HFFc6 (cell line): ENCODE measurements around the gene PIWIL1. TPM values are rescaled to one million over a fixed set of nuclear protein-coding genes. Genes with fewer than 3 reads are reported as not detected.

Experiments
- DNase-seq: peaks from one replicate; pipeline ENCODE4 v3.0.0-alpha.2; 2018
- H3K27ac Mint-ChIP-seq: 2 replicates; pipeline ENCODE4 v1.8.0; 2020; ENCODE audit warnings: mild to moderate bottlenecking, mixed read lengths
- H3K27me3 Mint-ChIP-seq: 2 replicates; pipeline ENCODE4 v1.8.0; 2021; ENCODE audit warnings: mild to moderate bottlenecking, moderate library complexity, mixed read lengths; ENCODE audit not compliant: insufficient read depth
- H3K36me3 Mint-ChIP-seq: 2 replicates; pipeline ENCODE4 v1.8.0; 2021; ENCODE audit warnings: low read depth, mixed read lengths
- H3K4me1 Mint-ChIP-seq: 2 replicates; pipeline ENCODE4 v1.8.0; 2020; ENCODE audit warnings: low read depth, mixed read lengths
- H3K4me3 Mint-ChIP-seq: 2 replicates; pipeline ENCODE4 v1.8.0; 2020; ENCODE audit warnings: mild to moderate bottlenecking, moderate library complexity, mixed read lengths
- H3K9me3 Mint-ChIP-seq: 2 replicates; pipeline ENCODE4 v1.8.0; 2020; ENCODE audit warnings: mild to moderate bottlenecking, mixed read lengths
- total RNA-seq, 6 experiments: library from RNA; stranded (reverse); fragmentation: NEBNext Ultra II Directional; extraction: Animal tissue kit (Norgen Biotek cat#: 25700); gene quantifications; 2 replicates in 1 of 6; 3 replicates in 5 of 6; pipeline ENCODE4 v1.2.3, GENCODE V29; 2021
- TF ChIP-seq, protein P1 (sequence below): fragments of 200-600 bp; sonication (generic); IDR thresholded peaks from 2 replicates; pipeline ENCODE4 v1.5.0; 2021; ENCODE audit warnings: antibody characterized with exemption, mild to moderate bottlenecking

PIWIL1 gene
- total RNA-seq, 6 experiments from 2014 or later = not detected

DNA sequence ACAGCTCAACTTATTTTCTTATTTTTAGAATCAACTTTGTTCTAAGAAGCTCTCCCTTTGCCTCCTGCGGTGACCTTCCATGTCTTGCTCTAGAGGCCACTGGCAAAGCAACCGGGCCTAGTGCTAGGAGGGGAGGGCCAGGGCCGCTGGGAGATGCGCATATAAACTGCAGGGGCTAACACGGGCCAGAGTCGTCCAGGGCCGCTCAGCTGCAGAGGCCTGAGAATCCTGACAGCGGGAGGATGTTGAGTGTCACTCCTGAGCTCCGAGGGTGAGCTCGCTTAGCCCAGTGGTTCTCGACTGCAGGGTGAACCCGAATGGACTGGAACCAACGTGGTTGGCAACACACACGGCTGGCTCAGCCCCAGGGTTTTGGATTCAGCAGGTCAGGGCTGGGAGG is 6.5 kb upstream of the PIWIL1 start:
- DNase-seq = no peak
- H3K27me3 Mint-ChIP-seq = no peaks in the 10 kb centered on the region
- TF ChIP-seq, protein P1, sequence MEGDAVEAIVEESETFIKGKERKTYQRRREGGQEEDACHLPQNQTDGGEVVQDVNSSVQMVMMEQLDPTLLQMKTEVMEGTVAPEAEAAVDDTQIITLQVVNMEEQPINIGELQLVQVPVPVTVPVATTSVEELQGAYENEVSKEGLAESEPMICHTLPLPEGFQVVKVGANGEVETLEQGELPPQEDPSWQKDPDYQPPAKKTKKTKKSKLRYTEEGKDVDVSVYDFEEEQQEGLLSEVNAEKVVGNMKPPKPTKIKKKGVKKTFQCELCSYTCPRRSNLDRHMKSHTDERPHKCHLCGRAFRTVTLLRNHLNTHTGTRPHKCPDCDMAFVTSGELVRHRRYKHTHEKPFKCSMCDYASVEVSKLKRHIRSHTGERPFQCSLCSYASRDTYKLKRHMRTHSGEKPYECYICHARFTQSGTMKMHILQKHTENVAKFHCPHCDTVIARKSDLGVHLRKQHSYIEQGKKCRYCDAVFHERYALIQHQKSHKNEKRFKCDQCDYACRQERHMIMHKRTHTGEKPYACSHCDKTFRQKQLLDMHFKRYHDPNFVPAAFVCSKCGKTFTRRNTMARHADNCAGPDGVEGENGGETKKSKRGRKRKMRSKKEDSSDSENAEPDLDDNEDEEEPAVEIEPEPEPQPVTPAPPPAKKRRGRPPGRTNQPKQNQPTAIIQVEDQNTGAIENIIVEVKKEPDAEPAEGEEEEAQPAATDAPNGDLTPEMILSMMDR = no peak
- no peak overlapping the region for H3K27ac Mint-ChIP-seq
- no peaks in the 10 kb centered on the region for H3K36me3 Mint-ChIP-seq
- H3K4me3 Mint-ChIP-seq = no peak overlapping the region
- peaks cover 6% of the 10 kb centered on the region for H3K9me3 Mint-ChIP-seq
- no peaks in the 10 kb centered on the region for H3K4me1 Mint-ChIP-seq

DNA sequence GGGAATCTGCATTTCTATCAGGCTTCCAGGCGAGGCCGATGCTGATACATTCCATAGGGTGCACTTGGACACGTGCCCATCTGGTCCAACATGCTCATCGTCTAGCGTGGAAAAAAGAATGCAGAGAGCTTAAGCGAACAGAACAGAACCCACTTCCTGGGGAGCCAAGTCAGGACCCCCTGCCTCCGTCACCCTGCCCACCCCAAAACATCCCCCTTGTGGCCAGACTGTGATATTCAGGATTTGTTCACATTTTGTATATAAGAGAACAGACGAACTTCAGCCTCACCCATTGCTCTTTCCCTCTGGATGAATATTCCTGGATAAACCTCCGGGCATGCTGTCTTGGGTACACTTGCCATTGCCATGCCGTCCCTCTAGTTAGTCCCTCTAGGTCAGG is 4.3 kb upstream of the PIWIL1 start:
- no peaks in the 10 kb centered on the region for H3K27me3 Mint-ChIP-seq
- TF ChIP-seq, protein P1 = peak; percentile 21
- no peak overlapping the region for H3K27ac Mint-ChIP-seq
- peaks cover 6% of the 10 kb centered on the region; the same call in 1 of the 2 replicates for H3K9me3 Mint-ChIP-seq
- no peaks in the 10 kb centered on the region for H3K4me1 Mint-ChIP-seq
- H3K4me3 Mint-ChIP-seq = no peak overlapping the region
- no peak for DNase-seq
- H3K36me3 Mint-ChIP-seq = no peaks in the 10 kb centered on the region

DNA sequence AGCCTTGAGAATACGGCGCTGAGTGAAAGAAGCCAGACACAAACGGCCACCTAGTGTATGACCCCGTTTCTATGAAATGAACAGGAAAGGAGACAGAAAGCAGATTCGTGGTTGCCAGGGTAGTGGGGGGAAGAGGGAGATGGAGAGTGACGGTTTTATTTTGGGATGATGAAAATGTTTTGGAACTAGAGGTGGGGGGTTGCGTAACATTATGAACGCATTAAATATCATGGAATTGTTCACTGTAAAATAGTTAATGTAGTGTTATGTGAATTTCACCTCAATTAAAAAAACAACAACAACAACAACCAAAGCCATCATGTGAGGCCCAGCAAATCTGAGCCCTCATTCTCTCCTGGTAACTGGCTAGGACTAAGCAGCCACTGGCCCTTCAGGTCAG is 3.3 kb upstream of the PIWIL1 start:
- peaks cover 7% of the 10 kb centered on the region; the same call in 1 of the 2 replicates for H3K9me3 Mint-ChIP-seq
- DNase-seq = no peak
- no peak overlapping the region for H3K4me3 Mint-ChIP-seq
- no peaks in the 10 kb centered on the region for H3K4me1 Mint-ChIP-seq
- no peak overlapping the region for H3K27ac Mint-ChIP-seq
- TF ChIP-seq, protein P1 = no peak
- H3K27me3 Mint-ChIP-seq = no peaks in the 10 kb centered on the region
- H3K36me3 Mint-ChIP-seq = no peaks in the 10 kb centered on the region

DNA sequence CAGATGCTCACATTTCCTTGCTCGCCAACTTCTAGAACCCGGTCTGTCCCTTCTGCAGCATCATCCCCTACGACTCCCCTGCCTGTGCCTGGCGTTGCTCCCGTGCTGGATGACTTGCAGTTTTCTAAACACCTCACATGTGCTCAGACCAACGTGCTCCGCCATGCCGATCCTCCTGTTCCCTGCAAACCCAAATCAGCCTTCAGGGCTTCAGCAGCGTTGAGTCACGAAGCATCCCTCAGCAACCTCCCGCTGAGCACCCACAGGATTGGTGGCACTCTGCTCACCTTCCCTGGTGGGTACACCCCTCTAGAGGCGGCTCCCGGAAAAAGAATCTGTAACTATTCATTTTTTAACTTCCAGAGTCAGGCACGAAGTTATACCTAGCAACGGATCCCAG is 2.8 kb upstream of the PIWIL1 start:
- TF ChIP-seq, protein P1 = no peak
- H3K27me3 Mint-ChIP-seq = no peaks in the 10 kb centered on the region
- H3K27ac Mint-ChIP-seq = no peak overlapping the region
- no peak for DNase-seq
- H3K4me3 Mint-ChIP-seq = no peak overlapping the region
- H3K4me1 Mint-ChIP-seq = no peaks in the 10 kb centered on the region
- no peaks in the 10 kb centered on the region for H3K36me3 Mint-ChIP-seq
- H3K9me3 Mint-ChIP-seq = peaks cover 8% of the 10 kb centered on the region

DNA sequence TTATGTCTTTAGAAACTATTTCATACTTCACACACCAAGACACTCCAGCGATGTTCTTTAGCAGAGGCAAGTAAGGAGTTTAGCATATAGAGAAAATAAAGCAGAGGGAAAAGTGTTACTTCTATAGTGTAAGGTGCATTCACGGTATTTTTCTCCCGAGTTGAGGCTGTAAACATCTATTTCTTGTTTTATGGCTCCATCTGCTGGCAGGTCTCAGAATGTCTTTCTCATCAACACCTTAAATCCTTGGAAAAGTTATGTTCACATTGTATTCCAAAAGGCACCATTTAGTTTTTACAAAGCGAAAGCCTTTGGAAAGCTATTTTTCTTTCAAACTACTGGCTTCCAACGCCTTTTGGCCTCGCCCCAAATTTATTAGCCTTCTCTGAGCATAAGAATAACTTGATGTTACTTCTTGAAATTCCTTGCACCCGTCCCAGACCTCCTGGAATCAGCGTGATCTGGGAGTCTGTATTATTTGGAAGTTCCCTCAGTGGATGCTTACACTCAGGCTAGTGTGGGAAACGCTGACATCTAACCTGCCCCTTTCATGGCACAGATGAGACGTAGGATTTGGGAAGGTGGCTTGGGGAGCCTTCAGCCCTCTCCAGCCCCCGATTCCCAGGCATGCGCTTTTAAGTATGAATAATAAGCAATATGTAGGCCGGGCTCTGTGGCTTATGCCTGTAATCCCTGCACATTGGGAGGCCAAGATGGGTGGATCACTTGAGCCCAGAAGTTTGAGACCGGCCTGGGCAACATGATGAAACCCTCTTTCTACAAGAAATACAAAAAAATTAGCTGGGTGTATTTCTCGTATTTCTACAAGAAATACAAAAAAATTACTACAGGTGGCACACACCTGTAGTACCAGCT is 1.9 kb upstream of the PIWIL1 start:
- Mint-ChIP-seq H3K36me3 (no peaks in the 10 kb centered on the region), H3K4me3 (no peak overlapping the region), H3K4me1 (no peaks in the 10 kb centered on the region), H3K27ac (no peak overlapping the region), H3K9me3 (peaks cover 14% of the 10 kb centered on the region), H3K27me3 (no peaks in the 10 kb centered on the region)
- peak; percentile 39 for DNase-seq
- TF ChIP-seq, protein P1 = peak; percentile 83
